Dedifferentiated amniotic fluid mesenchymal stem cell (primary cell): ENCODE measurements around the gene UPK2.
"Not testable (repeated sequence)": the region's sequence is repeated elsewhere in the genome, so short reads cannot be mapped to it uniquely, and the experiment has no call there.

Experiments used
- DNase-seq: peaks from one replicate; pipeline ENCODE4 v3.0.0-alpha.2; 2016; ENCODE audit errors: extremely low spot score

Gene UPK2

GRCh38 chr11:118938491-118939403 is 17.4 kb upstream of the UPK2 start:
- no peak for DNase-seq

- DNase-seq: no peak
Measured at GRCh38 chr11:118939404-118939915, 16.6 kb upstream of the UPK2 start.

- DNase-seq: no peak
Measured at GRCh38 chr11:118939953-118940598, 16.0 kb upstream of the UPK2 start.

- DNase-seq: no peak
Measured at GRCh38 chr11:118947091-118947490, 9.0 kb upstream of the UPK2 start.

GRCh38 chr11:118948000-118948399 is 8.1 kb upstream of the UPK2 start:
- no peak for DNase-seq

GRCh38 chr11:118953265-118953664 is 2.8 kb upstream of the UPK2 start:
- DNase-seq: no peak

- DNase-seq: not testable (repeated sequence)
Measured at GRCh38 chr11:118953976-118954375, 2.1 kb upstream of the UPK2 start.

GRCh38 chr11:118956847-118957469 is 860 bp downstream of the UPK2 start:
- no peak for DNase-seq

- DNase-seq: no peak
Measured at GRCh38 chr11:118957549-118957948, 1.5 kb downstream of the UPK2 start.

GRCh38 chr11:118957968-118958367 is 1.9 kb downstream of the UPK2 start:
- DNase-seq: no peak

- no peak for DNase-seq
Measured at GRCh38 chr11:118958577-118958976, 2.5 kb downstream of the UPK2 start.

GRCh38 chr11:118961189-118961588 is 5.1 kb downstream of the UPK2 start:
- no peak for DNase-seq

- DNase-seq: no peak
Measured at GRCh38 chr11:118961591-118961990, 5.5 kb downstream of the UPK2 start.

- not testable (repeated sequence) for DNase-seq
Measured at GRCh38 chr11:118969508-118969907, 13.4 kb downstream of the UPK2 start.

- DNase-seq: no peak
Measured at GRCh38 chr11:118971646-118972045, 15.5 kb downstream of the UPK2 start, which contains the start of gene FOXR1. FOXR1 (plus strand) TSS chr11:118971761; CDS start chr11:118971932, 171 bp downstream.

GRCh38 chr11:118973985-118974384 is 17.9 kb downstream of the UPK2 start:
- DNase-seq: no peak

- DNase-seq: no peak
Measured at GRCh38 chr11:118975771-118976709, 19.9 kb downstream of the UPK2 start.

- no peak for DNase-seq
Measured at GRCh38 chr11:118979434-118979833, 23.3 kb downstream of the UPK2 start.

- DNase-seq: no peak
Measured at GRCh38 chr11:118980191-118980881, 24.2 kb downstream of the UPK2 start.

- not testable (repeated sequence) for DNase-seq
Measured at GRCh38 chr11:118984337-118984736, 28.2 kb downstream of the UPK2 start.

GRCh38 chr11:118984825-118985224 is 28.7 kb downstream of the UPK2 start:
- DNase-seq: no peak
